NCI-H1436 (cell line): ENCODE data around the gene RC3H2.
"Not testable (repeated sequence)": the region's sequence is repeated elsewhere in the genome, so short reads cannot be mapped to it uniquely, and the experiment has no call there.

ENCODE experiments used
- DNase-seq: peaks from one replicate; lab custom pipeline; 2025; lab: John Stamatoyannopoulos, UW

RC3H2 gene

GRCh38 chr9:122929796-122930354, 24.7 kb upstream of the RC3H2 start:
- no peak for DNase-seq

DNA sequence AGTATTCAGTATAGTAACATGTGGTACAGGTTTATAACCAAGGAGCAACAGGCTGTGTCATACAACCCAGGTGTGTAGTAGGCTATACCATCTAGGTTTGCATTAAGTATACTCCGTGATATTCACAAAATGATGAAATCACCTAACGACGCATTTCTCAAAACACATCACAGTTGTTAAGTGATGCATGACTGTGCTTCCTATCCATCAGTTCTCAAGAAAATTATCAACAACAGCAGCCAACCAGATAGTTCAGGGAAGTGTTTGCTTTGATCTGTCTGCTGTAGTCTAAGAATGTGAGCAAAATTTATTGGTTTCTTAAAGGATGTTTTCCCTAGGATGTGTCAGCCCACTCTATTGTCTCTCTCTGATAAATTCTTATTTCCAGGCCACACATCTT, 18.8 kb upstream of the RC3H2 start:
- no peak for DNase-seq

DNA sequence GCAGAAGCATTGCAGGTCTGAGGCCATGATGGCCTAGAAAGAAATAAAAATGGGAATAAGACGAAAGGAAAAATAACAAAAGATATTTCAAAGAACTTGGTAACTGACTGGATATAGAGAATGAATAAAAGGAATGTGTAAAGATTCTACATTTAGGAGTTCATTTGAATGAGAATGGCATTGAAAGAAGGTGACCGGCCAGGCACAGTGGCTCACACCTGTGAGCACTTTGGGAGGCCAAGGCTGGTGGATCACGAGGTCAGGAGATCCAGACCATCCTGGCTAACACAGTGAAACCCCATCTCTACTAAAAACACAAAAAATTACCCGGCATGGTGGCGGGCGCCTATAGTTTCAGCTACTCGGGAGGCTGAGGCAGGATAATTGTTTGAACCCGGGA, 17.6 kb upstream of the RC3H2 start:
- DNase-seq, result no peak

DNA sequence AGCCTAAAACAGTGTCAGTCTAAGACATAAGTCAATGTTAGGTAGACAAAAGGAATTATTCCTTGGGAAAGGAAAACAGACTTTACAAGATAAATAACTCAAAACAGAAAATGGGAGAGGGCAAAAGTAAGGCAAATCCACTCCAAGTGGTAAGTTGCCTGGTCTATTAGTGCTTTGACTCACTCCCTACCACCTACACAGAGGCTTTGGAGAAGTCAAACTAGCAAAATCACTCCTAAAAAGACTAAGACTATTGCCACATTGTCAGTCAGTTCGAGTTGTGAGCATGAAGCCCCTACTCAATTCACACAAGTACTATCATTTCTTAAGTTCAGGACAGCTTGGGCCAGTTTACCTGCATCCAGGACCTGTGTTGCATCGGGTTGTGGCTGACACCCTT, 13.2 kb upstream of the RC3H2 start:
- no peak for DNase-seq

- DNase-seq, result peak; percentile 70
Observed at GRCh38 chr9:122912964-122913673, 8.0 kb upstream of the RC3H2 start, which contains the start of gene ZBTB6. Gene ZBTB6, minus strand, starts transcription at chr9:122913323. Its CDS starts 1,251 bp downstream, at chr9:122912072.

- DNase-seq, result no peak
Observed at GRCh38 chr9:122912671-122912963, 7.5 kb upstream of the RC3H2 start.

- not testable (repeated sequence) for DNase-seq
Observed at GRCh38 chr9:122906122-122906521, 963 bp upstream of the RC3H2 start.

DNA sequence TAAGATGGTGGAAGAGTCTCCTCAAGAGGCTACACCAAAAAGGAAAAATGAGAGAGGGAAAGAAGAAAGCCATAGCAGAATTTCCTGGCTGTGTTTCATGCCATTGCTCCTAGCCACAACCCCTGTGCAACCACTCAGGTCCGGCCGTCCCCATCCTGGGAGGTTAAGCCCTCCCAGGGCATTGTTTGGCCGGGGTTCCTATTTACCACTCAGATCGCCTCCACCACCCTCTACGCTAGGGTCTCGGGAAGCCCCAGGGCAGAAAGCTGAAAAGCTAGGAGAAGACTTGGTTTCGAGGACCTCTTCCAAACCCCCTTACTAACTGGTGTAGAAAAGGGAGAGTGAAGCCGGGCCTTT, 715 bp downstream of the RC3H2 start:
- peak; percentile 2 for DNase-seq

- DNase-seq, result no peak
Observed at GRCh38 chr9:122900791-122901190, 4.4 kb downstream of the RC3H2 start.

- no peak for DNase-seq
Observed at GRCh38 chr9:122897969-122898368, 7.2 kb downstream of the RC3H2 start.

- DNase-seq, result no peak
Observed at GRCh38 chr9:122888480-122888879, 16.7 kb downstream of the RC3H2 start.

DNA sequence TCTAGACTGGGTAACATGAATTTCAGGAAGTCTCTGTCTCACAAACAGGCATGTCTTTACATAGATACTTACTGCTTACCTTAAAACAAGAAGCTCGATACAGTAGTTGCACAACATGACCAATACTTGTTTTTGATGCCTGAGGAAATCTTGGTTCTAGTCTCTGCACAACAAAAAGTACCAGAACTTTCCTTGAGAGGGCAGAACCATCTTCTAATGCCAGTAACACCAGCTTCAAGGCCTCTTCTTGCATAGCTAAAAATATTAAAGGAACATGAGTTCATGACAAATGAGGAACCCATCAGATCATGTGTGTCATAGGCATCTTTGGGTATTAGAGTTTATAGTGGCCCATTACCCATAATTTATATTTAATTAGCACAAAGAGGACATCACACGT, 22.0 kb downstream of the RC3H2 start:
- no peak for DNase-seq

DNA sequence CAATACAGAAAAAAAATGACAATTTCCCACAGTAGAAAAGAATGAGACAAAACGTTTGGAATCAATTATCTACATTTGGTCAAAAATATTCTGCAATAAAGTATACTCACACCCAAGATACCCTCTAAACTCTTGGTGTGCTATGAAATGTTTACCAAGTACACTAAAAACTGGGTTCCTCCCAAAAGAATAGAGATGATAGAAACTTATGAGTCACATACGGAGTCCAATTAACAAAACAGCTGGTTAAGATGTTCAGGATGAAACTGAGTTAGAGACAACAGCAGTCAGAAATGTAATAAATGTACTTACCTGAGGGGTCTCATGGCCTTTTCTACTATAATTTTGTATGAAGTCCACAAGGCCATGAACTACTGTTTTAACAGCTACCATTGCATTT, 25.7 kb downstream of the RC3H2 start:
- DNase-seq, result no peak

GRCh38 chr9:122875523-122875922, 29.6 kb downstream of the RC3H2 start:
- DNase-seq, result no peak

DNA sequence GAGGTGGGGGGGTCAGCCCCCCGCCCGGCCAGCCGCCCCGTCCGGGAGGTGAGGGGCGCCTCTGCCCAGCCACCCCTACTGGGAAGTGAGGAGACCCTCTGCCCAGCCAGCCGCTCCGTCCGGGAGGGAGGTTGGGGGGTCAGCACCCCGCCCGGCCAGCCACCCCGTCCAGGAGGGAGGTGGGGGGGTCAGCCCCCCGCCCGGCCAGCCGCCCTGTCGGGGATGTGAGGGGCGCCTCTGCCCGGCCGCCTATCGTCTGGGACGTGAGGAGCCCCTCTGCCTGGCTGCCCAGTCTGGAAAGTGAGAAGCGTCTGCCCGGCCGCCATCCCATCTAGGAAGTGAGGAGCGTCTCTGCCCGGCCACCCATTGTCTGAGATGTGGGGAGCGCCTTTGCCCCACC, 37.9 kb downstream of the RC3H2 start:
- not testable (repeated sequence) for DNase-seq

- DNase-seq, result no peak
Observed at GRCh38 chr9:122866079-122866478, 39.1 kb downstream of the RC3H2 start.

DNA sequence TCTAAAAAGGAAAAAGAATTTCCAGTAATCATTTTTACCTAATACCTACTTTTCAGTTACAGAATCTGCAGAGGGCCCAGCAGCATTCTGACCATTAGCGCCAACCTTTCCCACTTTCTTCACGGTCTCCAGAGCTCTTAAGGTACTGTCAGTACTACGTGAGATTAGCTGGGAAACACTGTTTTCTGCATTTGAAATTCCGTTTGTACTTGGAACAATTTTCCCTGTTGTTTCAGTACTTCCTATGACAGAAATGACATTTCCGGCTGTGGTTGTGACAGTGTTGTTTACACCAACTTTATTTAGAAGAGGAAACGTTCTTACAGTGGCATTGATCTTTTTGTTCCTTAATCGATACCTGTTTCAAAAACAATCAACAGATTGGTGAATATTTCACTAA, 39.9 kb downstream of the RC3H2 start:
- no peak for DNase-seq

GRCh38 chr9:122863407-122863806, 41.8 kb downstream of the RC3H2 start:
- DNase-seq, result no peak

DNA sequence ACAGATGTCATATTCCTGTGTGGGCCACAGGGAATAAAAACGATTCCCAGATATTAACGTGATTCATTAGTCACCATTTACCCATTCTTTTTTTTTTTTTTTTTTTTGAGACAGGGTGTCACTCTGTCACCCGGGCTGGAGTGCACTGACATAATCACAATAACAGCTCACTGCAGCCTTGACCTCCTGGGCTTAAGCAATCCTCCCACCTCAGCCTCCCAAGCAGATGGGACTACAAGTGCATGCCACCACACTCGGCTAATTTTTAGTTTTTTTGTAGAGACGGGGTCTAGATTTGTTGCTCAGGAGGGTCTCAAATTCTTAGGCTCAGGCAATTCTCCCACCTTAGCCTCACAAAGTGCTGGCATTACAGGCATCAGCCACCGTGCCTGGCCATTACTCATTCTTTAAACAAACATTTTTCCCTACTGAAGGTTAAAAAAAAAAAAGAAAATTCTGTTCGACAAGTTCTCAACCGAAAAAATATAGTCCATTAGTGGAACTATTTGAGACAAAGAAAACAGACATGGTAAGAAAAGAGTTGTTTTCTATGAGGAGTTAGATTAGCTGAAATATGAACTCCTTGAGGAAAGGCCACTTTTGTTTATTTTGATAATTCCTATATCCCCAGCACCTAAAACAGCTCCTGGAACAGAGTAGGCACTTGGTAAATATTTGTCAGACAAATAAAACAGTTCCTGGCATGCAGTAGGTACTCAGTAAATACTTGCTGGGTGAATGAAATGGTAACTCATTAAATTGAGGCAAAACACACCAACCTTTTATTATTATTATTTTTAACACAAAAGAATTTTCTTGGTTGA, 44.6 kb downstream of the RC3H2 start:
- no peak for DNase-seq

- no peak for DNase-seq
Observed at GRCh38 chr9:122857815-122858214, 47.3 kb downstream of the RC3H2 start.

DNA sequence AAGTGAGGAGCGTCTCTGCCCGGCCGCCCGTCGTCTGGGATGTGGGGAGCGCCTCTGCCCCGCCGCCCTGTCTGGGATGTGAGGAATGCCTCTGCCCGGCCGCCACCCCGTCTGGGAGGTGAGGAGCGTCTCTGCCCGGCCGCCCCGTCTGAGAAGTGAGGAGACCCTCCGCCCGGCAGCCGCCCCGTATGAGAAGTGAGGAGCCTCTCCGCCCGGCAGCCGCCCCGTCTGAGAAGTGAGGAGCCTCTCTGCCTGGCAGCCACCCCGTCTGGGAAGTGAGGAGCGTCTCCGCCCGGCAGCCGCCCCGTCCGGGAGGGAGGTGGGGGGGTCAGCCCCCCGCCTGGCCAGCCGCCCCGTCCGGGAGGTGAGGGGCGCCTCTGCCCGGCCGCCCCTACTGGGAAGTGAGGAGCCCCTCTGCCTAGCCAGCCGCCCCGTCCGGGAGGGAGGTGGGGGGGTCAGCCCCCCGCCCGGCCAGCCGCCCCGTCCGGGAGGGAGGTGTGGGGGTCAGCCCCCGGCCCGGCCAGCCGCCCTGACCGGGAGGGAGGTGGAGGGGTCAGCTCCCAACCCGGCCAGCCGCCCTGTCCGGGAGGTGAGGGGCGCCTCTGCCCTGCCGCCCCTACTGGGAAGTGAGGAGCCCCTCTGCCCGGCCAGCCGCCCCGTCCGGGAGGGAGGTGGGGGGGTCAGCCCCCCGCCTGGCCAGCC, 52.9 kb downstream of the RC3H2 start:
- not testable (repeated sequence) for DNase-seq

DNA sequence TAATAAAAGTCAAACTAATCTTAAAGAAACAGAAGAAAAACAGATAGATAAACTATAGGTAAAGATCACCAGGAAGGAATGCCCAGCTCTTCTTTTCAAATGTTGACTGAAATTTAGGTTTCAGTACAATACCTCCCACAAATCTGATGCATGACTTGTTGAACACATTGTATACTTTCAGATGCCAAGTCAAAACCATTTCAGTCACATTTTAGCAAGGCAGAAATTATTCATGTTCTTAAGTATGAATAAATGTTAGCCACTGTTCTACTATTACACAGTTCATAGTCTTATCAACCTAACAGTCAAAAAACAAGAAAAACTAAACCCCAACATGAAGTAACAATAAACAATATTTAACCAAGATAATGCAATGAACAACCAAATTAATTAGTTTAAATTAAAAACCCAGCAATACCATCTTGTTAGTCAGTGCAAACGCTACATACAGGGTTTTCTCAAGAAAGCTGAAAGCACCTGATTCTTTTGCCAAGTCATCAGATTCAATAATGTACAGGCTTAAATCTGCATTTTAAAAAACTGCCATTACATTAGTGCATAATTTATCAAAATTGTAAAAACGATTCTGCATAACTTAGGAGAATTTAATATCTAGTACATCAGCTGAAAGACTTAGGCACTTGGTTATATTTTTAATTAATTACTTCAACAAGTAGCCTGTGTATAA, 56.8 kb downstream of the RC3H2 start:
- DNase-seq, result no peak
